NCI-H510A treated with DMSO at 0.1 percent for 48 hours (cell line): Measurements from ENCODE around the gene PTBP1.
"Not testable (repeated sequence)": the region's sequence is repeated elsewhere in the genome, so short reads cannot be mapped to it uniquely, and the experiment has no call there.

Experiments
- DNase-seq: peaks from one replicate; lab custom pipeline; 2025; lab: John Stamatoyannopoulos, UW

PTBP1 gene

GRCh38 chr19:827710-828321 lies 30.6 kb downstream of the PTBP1 start, which contains the start of gene AZU1:
Gene AZU1, plus strand, starts transcription at chr19:827837. Its CDS starts 10 bp downstream, at chr19:827847.
- no peak for DNase-seq

GRCh38 chr19:829129-829758 lies 32.0 kb downstream of the PTBP1 start:
- no peak for DNase-seq

DNA sequence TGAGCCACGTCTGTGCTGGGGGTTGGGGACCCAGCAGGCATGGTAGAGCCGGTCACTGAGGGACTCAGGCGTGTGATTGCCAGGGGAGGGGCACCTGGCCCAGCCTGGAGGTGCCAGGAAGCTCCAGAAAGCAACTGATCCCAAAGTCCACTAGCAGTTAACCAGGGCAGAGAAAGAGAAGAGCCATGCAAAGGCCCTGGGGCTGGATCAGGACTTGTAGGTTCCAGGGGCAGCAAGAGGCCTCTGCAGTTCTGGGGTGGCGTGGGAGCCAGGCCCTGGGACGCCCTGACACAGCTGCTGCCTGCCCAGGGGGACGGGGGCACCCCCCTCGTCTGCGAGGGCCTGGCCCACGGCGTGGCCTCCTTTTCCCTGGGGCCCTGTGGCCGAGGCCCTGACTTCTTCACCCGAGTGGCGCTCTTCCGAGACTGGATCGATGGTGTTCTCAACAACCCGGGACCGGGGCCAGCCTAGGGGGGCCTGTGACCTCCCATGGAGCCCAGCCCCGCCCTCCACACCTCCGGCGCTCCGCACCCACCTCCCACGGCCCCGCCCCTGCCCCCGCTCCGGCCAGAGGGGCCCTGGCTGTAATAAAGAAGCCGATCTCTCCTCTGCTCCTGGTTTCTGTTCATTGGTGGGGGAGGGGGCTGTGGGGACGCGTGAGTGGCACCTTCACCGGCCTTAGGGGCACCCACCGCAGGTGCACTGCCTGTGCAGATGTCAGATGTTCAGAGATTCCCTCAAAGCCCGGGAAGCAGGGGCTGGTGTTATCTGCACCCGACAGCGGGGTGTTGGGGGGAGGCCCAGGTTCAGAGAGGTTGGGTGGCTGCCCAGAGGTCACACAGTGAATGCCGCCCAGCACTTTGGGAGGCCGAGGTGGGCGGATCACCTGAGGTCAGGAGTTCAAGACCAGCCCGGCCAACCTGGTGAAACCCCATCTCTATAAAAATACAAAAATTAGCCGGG lies 34.4 kb downstream of the PTBP1 start:
- no peak for DNase-seq

DNA sequence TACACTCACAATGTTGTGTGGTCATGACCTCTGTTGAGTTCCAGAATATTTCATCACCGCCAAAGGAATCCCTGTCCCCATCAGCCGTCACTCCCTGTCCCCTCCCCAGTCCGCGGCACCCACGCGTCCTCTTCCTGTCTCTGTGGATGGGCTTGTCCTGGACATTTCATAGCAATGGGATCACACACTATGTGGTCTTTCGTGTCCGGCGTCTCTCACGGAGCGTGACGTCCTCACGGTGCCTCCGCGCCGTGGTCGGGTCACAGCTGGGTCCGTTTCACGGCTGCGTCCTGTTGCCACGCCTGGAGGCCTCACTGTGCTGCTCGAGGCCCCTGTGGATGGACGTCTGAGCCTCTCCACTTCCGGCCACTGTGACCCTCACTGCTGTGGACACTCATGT lies 37.0 kb downstream of the PTBP1 start:
- no peak for DNase-seq

DNA sequence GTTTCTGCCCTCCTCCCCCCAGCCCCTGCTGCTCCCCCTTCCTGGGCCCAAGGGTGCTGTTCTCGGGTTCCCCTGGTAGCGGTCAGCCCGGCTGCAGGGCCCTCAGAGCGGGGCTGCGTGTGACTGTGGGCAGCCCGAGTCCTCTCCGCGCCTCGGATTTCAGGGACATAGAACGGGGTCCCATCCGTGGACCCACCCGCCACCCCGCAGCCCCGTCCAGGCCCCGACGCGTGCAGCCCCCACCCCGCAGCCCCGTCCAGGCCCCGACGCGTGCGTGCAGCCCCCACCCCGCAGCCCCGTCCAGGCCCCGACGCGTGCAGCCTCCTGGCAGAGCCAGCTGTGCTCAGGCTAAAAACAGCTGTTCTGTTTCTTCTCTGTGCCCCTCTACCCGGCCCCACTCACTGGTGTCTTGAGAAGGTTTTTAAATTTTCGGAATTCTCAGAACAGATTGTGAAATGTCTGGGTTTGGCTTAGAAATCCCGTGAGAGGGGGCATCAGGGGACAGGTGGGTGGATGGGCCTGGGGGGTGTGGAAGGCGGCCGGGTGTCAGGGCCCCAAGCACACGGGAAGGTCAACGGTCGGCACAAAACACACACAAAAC lies 38.1 kb downstream of the PTBP1 start:
- DNase-seq: no peak

DNA sequence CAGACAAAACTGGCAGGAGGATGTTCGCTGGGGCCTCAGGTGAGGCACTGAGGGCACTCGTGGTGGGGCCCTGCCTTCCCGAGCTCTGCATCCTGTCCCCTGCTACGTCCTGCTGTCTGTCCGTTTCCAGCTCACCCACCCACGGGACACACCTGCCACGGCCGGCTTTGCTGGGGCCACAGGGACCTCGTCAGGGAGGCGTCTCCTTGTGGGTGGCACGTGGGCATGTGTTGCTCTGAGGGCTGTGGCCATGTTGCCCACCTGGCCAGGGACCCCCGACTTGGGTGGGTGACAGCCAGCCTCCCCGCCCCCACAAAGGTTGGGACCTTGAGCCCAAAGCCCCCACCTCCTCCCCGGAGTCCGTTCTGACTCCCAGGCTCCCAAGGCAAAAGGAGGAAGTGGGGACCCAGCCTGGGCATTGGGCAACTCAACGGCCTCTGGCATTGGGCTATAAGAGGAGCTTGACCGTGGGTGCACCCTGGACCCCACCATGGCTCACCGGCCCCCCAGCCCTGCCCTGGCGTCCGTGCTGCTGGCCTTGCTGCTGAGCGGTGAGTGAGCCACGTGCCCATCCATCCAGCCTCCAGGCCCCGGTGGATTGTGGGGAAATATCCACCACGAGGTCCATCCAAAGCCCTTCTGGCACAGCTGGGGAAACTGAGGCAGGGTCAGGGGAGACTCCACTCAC lies 43.4 kb downstream of the PTBP1 start, which contains the start of gene PRTN3:
PRTN3 (plus strand) TSS at position 481 of the 688 bp plus-strand sequence; CDS start at position 491, 10 bp downstream.
- DNase-seq: no peak

GRCh38 chr19:842802-843179 lies 45.5 kb downstream of the PTBP1 start:
- DNase-seq: not testable (repeated sequence)

GRCh38 chr19:843180-843835 lies 46.1 kb downstream of the PTBP1 start:
- DNase-seq: no peak

DNA sequence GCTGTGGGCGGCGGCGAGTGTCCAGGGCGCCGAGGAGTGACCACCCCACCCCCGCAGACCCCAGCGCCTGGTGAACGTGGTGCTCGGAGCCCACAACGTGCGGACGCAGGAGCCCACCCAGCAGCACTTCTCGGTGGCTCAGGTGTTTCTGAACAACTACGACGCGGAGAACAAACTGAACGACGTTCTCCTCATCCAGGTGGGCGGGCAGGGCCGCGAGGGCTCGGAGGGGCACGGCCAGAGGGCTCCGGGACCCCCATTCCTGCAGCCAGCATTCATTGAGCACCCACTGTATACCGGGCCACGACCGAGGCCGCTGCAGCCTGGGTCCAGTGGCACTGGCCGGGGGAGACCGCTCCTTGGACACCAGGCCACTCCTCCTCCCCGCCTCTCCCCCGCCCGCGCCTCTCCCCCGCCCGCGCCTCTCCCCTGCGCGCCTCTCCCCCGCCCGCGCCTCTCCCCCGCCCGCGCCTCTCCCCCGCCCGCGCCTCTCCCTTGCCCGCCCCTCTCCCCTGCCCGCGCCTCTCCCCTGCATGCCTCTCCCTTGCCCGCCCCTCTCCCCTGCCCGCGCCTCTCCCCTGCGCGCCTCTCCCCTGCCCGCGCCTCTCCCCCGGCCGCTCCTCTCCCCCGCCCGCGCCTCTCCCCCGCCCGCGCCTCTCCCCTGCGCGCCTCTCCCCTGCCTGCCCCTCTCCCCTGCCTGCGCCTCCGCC lies 46.7 kb downstream of the PTBP1 start:
- no peak for DNase-seq

DNA sequence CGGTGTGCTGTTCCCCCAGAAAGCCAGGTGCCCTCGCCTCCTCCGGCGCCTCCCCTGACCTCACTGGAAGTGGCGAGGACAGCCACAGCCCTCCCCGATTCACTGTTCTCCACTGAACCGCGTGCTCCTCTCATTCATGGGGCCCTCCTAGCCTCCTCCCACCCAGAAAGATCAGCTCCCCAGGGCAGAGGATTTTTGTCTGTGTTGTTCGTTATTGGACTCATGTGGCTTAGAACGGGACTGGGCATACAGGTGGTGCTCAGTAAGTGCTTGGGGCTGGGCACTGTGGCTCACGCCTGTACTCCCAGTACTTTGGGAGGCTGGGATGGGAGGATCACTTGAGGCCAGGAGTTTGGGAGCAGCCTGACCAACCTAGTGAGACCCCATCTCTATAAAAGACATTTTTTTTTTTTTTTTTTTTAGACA lies 47.3 kb downstream of the PTBP1 start:
- DNase-seq: no peak

- no peak for DNase-seq
Observed at GRCh38 chr19:845707-846521, 48.7 kb downstream of the PTBP1 start.

GRCh38 chr19:848386-848921 lies 51.2 kb downstream of the PTBP1 start:
- DNase-seq: no peak

DNA sequence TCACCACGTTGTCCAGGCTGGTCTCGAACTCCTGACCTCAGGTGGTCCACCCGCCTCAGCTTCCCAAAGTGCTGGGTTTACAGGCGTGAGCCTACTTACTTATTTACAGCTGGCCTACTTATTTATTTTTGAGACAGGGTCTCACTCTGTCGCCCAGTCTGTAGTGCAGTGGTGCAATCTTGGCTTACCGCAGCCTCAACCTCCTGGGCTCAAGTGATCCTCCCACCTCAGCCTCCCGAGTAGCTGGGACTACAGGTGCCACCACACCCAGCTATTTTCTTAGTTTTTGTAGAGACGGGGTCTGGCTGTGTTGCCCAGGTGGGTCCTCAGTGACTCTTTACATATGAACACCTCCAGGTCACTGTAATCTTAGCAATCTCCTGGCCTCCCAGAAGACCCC lies 51.9 kb downstream of the PTBP1 start:
- not testable (repeated sequence) for DNase-seq

DNA sequence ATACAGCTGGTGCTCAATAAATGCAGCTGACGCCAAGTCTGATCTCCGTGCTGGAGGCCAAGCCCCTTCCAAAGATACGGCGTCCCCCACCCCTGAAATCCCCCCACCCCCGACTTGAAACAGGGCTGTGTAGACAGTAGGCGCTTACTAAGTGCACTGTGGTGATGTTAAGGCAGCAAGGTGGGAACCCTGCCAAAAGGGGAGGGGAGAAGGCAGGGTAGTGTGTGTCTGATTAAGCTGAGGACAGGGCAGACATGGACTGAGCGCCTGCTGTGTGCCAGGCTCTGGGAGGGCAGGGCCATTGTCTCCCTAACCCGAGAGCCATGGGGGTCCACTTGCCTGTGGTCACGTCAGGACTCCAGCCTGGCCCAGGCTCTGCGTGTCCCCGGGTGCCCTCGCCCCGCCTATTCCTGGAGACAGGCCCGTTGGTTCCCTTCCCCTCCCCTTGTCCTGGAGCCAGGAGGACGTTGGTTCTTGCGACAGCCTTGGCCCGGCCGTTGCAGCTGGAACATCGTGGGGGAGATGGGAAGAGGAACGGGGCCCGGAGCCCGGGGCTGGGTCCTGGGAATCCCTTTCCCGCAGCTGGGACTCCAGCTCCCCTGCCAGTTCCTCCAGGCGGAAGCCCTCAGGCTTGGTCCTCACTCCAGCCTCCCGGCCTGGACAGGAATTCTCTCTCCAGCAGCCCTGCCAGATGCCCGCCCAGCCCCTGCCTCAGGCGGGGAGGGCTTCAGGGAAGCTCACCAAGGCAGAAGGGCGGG lies 53.1 kb downstream of the PTBP1 start:
- DNase-seq: no peak

GRCh38 chr19:850979-851335 lies 53.7 kb downstream of the PTBP1 start:
- DNase-seq: no peak

- no peak for DNase-seq
Observed at GRCh38 chr19:852136-853013, 55.1 kb downstream of the PTBP1 start, which contains the start of gene ELANE. Gene ELANE, plus strand, starts transcription at chr19:852303. Its CDS starts 26 bp downstream, at chr19:852329.

GRCh38 chr19:853014-853585 lies 55.8 kb downstream of the PTBP1 start:
- no peak for DNase-seq
